ENCODE data around the gene NDUFS3. TPM values are rescaled to one million over a fixed set of nuclear protein-coding genes. Genes with fewer than 3 reads are reported as not detected.

Gene NDUFS3
- polyA plus RNA-seq, 1 donor (not counting 4 experiments of a cell fraction or from before 2014, with no cell fraction given), result 119 TPM

DNA sequence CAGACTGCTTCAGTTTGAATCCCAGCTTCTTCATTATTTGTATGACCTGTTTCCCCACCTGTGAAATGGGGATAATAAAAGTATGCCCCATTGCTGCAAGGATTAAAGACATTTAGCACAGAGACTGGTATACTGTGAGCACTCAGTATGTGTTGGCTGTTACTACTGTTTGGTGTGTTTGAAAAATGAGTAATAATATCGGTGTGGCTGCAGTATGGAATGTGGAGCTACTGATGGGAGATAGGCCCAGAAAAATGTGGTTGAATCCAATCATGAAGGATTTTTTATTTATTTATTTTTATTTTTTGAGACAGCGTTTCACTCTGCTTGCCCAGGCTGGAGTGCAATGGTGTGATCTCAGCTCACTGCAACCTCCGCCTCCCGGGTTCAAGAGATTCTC is 24.4 kb downstream of the NDUFS3 start:
- no peaks in the 10 kb centered on the region for H3K27me3 ChIP-seq (ENCODE audit: control insufficient read depth, extremely low read depth, insufficient read depth, low read length)
- no peak for TF ChIP-seq EZH2 (IDR thresholded peaks at IDR 0.05; ENCODE audit: low read length)
- TF ChIP-seq, protein P1, sequence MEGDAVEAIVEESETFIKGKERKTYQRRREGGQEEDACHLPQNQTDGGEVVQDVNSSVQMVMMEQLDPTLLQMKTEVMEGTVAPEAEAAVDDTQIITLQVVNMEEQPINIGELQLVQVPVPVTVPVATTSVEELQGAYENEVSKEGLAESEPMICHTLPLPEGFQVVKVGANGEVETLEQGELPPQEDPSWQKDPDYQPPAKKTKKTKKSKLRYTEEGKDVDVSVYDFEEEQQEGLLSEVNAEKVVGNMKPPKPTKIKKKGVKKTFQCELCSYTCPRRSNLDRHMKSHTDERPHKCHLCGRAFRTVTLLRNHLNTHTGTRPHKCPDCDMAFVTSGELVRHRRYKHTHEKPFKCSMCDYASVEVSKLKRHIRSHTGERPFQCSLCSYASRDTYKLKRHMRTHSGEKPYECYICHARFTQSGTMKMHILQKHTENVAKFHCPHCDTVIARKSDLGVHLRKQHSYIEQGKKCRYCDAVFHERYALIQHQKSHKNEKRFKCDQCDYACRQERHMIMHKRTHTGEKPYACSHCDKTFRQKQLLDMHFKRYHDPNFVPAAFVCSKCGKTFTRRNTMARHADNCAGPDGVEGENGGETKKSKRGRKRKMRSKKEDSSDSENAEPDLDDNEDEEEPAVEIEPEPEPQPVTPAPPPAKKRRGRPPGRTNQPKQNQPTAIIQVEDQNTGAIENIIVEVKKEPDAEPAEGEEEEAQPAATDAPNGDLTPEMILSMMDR (optimal IDR thresholded peaks at IDR 0.05 in 1 of 3, IDR thresholded peaks at IDR 0.05 in 1 of 3, conservative IDR thresholded peaks at IDR 0.05 in 1 of 3; ENCODE audit: extremely low read depth in 1 of 3, insufficient read depth in 2 of 3, low read length in 3 of 3), result no peak
- H3K4me1 ChIP-seq (ENCODE audit: control insufficient read depth, extremely low read depth, insufficient read depth, low read length), result no peaks in the 10 kb centered on the region
- H3K9me1 ChIP-seq (ENCODE audit: control insufficient read depth, extremely low read depth, insufficient read depth, low read length), result no peaks in the 10 kb centered on the region
- H3K27ac ChIP-seq (ENCODE audit: control insufficient read depth, insufficient read depth, low read length), result no peak overlapping the region
- no peaks in the 10 kb centered on the region for H3K79me2 ChIP-seq (ENCODE audit: control insufficient read depth, insufficient read depth, low read length)
- no peaks in the 10 kb centered on the region for H3K9me3 ChIP-seq (ENCODE audit: control insufficient read depth, low read depth, low read length)
- DNase-seq (ENCODE audit: low read depth, low spot score) (no peak), FAIRE-seq (no peak)
- H3K4me2 ChIP-seq (ENCODE audit: control insufficient read depth, extremely low read depth, insufficient read depth, low read depth, low read length), result no peak overlapping the region
- no peak overlapping the region for H3K9ac ChIP-seq (ENCODE audit: control insufficient read depth, extremely low read depth, insufficient read depth, low read length)
- H3K36me3 ChIP-seq (ENCODE audit: control insufficient read depth in 2 of 2, extremely low read depth in 1 of 2, insufficient read depth in 2 of 2, low read length in 2 of 2), result no peaks in the 10 kb centered on the region
- H4K20me1 ChIP-seq (ENCODE audit: control insufficient read depth, extremely low read depth, insufficient read depth, low read length), result no peaks in the 10 kb centered on the region
- H3K4me3 ChIP-seq (ENCODE audit: control insufficient read depth in 2 of 3, extremely low read depth in 1 of 3, insufficient read depth in 2 of 3, low read depth in 1 of 3, low read length in 3 of 3), result no peak overlapping the region
- H2AFZ ChIP-seq (ENCODE audit: control insufficient read depth, low read length), result no peak overlapping the region
- dilution Hi-C loops (cut with MboI; ENCODE audit: extremely low pct_ligation_motif_present, low sequenced_read_pairs), result no loop called here

GRCh38 chr11:47605921-47606320 is 27.0 kb downstream of the NDUFS3 start:
- Histone ChIP-seq H3K9me1 (ENCODE audit: control insufficient read depth, extremely low read depth, insufficient read depth, low read length) (no peaks in the 10 kb centered on the region), H3K79me2 (ENCODE audit: control insufficient read depth, insufficient read depth, low read length) (no peaks in the 10 kb centered on the region), H4K20me1 (ENCODE audit: control insufficient read depth, extremely low read depth, insufficient read depth, low read length) (no peaks in the 10 kb centered on the region), H3K27me3 (ENCODE audit: control insufficient read depth, extremely low read depth, insufficient read depth, low read length) (no peaks in the 10 kb centered on the region), H2AFZ (ENCODE audit: control insufficient read depth, low read length) (no peak overlapping the region), H3K4me1 (ENCODE audit: control insufficient read depth, extremely low read depth, insufficient read depth, low read length) (no peaks in the 10 kb centered on the region), H3K36me3 (ENCODE audit: control insufficient read depth in 2 of 2, extremely low read depth in 1 of 2, insufficient read depth in 2 of 2, low read length in 2 of 2) (no peaks in the 10 kb centered on the region), H3K9ac (ENCODE audit: control insufficient read depth, extremely low read depth, insufficient read depth, low read length) (no peak overlapping the region), H3K27ac (ENCODE audit: control insufficient read depth, insufficient read depth, low read length) (no peak overlapping the region), H3K9me3 (ENCODE audit: control insufficient read depth, low read depth, low read length) (no peaks in the 10 kb centered on the region), H3K4me3 (ENCODE audit: control insufficient read depth in 2 of 3, extremely low read depth in 1 of 3, insufficient read depth in 2 of 3, low read depth in 1 of 3, low read length in 3 of 3) (no peak overlapping the region), H3K4me2 (ENCODE audit: control insufficient read depth, extremely low read depth, insufficient read depth, low read depth, low read length) (no peak overlapping the region)
- DNase-seq (ENCODE audit: low read depth, low spot score) (no peak), FAIRE-seq (no peak)
- dilution Hi-C loops (cut with MboI; ENCODE audit: extremely low pct_ligation_motif_present, low sequenced_read_pairs), result no loop called here
- TF ChIP-seq, protein P1 (optimal IDR thresholded peaks at IDR 0.05 in 1 of 3, IDR thresholded peaks at IDR 0.05 in 1 of 3, conservative IDR thresholded peaks at IDR 0.05 in 1 of 3; ENCODE audit: extremely low read depth in 1 of 3, insufficient read depth in 2 of 3, low read length in 3 of 3), result no peak
- no peak for TF ChIP-seq EZH2 (IDR thresholded peaks at IDR 0.05; ENCODE audit: low read length)
